PC-3 (cell line): ENCODE measurements around the gene AGBL1. TPM values are rescaled to one million over a fixed set of nuclear protein-coding genes. Genes with fewer than 3 reads are reported as not detected.

Experiments
- ATAC-seq: fragments of 200-7000 bp; cut with Tn5 transposase; 2 replicates; pipeline ENCODE4 v1.9.1; 2020; ENCODE audit warnings: mild to moderate bottlenecking, moderate library complexity
- BruUV-seq: library from RNA; stranded (reverse); fragments of 400-500 nt; replicated peaks from 2 replicates; lab custom pipeline; 2021; lab: Mats Ljungman, UMichigan
- CTCF ChIA-PET: fragments of 300-600 bp; sonication (Branson Sonifier 250); formaldehyde crosslinking; loops from one replicate; lab custom pipeline; 2022; ENCODE audit warnings: antibody characterized with exemption; lab: Charles Lee
- POLR2A ChIA-PET: fragments of 300-600 bp; sonication (Branson Sonifier 250); formaldehyde crosslinking; loops from one replicate; lab custom pipeline; 2022; ENCODE audit warnings: antibody characterized with exemption; ENCODE audit not compliant: unreplicated experiment; lab: Charles Lee
- DNase-seq: peaks from one replicate; pipeline ENCODE4 v3.0.0-alpha.2; 2015
- H2AFZ ChIP-seq: fragments of 300-600 bp; sonication (generic); 2 replicates; pipeline ENCODE4 v1.6.0; 2016; ENCODE audit warnings: antibody characterized with exemption, low read length
- H3F3A ChIP-seq: fragments of 300-600 bp; sonication (generic); one replicate; pipeline ENCODE4 v1.6.0; 2017; ENCODE audit warnings: antibody characterized with exemption, low read length, control low read depth, mild to moderate bottlenecking; ENCODE audit not compliant: unreplicated experiment
- H3K27ac ChIP-seq: fragments of 300-600 bp; sonication (generic); 2 replicates; pipeline ENCODE4 v1.5.1; 2016; ENCODE audit warnings: mild to moderate bottlenecking, low read length
- H3K27me3 ChIP-seq: fragments of 300-600 bp; sonication (generic); 2 replicates; pipeline ENCODE4 v1.6.1; 2016; ENCODE audit warnings: low read length, mixed read lengths
- H3K36me3 ChIP-seq: fragments of 300-600 bp; sonication (generic); 2 replicates; pipeline ENCODE4 v1.6.1; 2016; ENCODE audit warnings: low read depth, mixed run types, low read length, mixed read lengths
- H3K4me1 ChIP-seq: fragments of 300-600 bp; sonication (generic); 2 replicates; pipeline ENCODE4 v1.5.1; 2016; ENCODE audit warnings: low read length; ENCODE audit not compliant: insufficient read depth
- H3K4me2 ChIP-seq: fragments of 300-600 bp; sonication (generic); 2 replicates; pipeline ENCODE4 v1.6.0; 2016; ENCODE audit warnings: low read length
- H3K4me3 ChIP-seq: fragments of 300-600 bp; sonication (generic); 2 replicates; pipeline ENCODE4 v1.5.1; 2016; ENCODE audit warnings: mild to moderate bottlenecking, low read length, mixed read lengths
- H3K79me2 ChIP-seq: fragments of 300-600 bp; sonication (generic); 2 replicates; pipeline ENCODE4 v1.6.1; 2017; ENCODE audit warnings: low read length, mixed read lengths
- H3K9ac ChIP-seq: fragments of 300-600 bp; sonication (generic); 2 replicates; pipeline ENCODE4 v1.6.0; 2016; ENCODE audit warnings: mild to moderate bottlenecking, low read length
- H3K9me2 ChIP-seq: fragments of 300-600 bp; sonication (generic); replicated peaks from 2 replicates; pipeline ENCODE4 v1.6.1; 2016; ENCODE audit warnings: mixed run types, low read length, mixed read lengths
- H3K9me3 ChIP-seq: fragments of 300-600 bp; sonication (generic); 2 replicates; pipeline ENCODE4 v1.6.1; 2016; ENCODE audit warnings: low read length, mixed read lengths
- H4K20me1 ChIP-seq: fragments of 300-600 bp; sonication (generic); 2 replicates; pipeline ENCODE4 v1.6.1; 2016; ENCODE audit warnings: low read length, mixed read lengths
- EZH2 ChIP-seq: fragments of 300-600 bp; sonication (generic); IDR thresholded peaks from one replicate; pipeline ENCODE4 v1.6.1; 2017; ENCODE audit warnings: antibody characterized with exemption, mild to moderate bottlenecking, low read length; ENCODE audit not compliant: unreplicated experiment
- EZH2phosphoT487 ChIP-seq: fragments of 300-600 bp; sonication (generic); IDR thresholded peaks from 2 replicates; pipeline ENCODE4 v1.6.1; 2018; ENCODE audit warnings: mild to moderate bottlenecking, antibody characterized with exemption, low read length, borderline replicate concordance
- intact Hi-C: fragments of 100-400 bp; cut with micrococcal nuclease; formaldehyde crosslinking; loops from 2 replicates; pipeline ENCODE4 v1.9.0; 2023
- total RNA-seq: library from RNA; depleted of rRNA; stranded (reverse); fragments of >200 nt; gene quantifications from 2 replicates; pipeline ENCODE4 v1.2.3, GENCODE V29; 2014
- TF ChIP-seq, protein P1 (sequence below): fragments of 300-600 bp; sonication (generic); conservative IDR thresholded peaks from 2 replicates; pipeline ENCODE4 v1.5.1; 2017; ENCODE audit warnings: antibody characterized with exemption, low read depth, mild to moderate bottlenecking, low read length

The AGBL1 gene
- total RNA-seq, 1 experiment from 2014 or later, result not detected

DNA sequence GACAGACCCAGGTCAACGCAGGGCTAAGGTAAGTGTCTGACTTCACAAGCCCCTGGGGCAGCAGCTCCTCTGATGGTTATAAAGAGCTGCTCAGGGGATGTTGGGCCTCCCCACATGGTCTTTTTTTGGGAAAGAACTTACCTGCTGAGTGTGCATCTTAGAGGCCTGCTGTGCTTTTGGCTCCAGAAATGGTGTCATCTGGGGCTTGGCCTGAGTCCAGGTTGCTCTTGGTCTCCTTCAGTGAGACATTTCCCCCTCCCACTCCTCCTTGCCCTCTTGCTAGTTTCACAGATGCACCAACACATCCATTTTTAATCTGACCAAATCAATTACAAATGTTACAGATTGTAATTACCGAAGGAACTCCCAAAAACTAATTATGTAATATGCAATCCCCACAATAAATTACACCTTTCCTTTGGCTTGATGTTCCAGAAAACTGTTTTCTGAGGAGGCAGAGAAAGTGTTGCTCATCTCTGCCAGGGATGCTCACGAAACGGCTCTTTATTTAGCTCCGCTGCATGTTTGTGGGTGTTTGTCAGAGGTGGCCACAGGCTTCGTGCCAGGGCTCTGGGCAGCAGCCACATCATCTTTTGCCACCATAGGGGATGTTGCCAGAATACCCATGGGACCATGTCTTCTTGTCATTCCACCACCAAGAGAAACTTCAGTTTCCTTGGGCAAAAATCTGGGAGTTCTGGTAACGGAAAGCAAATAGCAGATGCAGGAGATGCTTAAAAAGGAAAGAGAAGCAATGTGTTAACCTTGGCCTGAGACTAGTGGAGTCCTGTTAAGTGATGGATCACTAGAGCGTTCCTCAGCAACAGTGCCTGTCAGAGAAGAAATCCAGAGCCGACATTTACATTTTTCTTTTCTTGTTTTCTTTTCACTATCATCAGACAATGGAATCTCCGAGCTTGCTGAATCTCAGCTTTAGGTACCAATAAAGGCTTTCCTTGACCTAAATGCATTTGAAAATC, 799.9 kb downstream of the AGBL1 start:
- TF ChIP-seq EZH2phosphoT487 (no peak), EZH2 (no peak)
- TF ChIP-seq, protein P1, sequence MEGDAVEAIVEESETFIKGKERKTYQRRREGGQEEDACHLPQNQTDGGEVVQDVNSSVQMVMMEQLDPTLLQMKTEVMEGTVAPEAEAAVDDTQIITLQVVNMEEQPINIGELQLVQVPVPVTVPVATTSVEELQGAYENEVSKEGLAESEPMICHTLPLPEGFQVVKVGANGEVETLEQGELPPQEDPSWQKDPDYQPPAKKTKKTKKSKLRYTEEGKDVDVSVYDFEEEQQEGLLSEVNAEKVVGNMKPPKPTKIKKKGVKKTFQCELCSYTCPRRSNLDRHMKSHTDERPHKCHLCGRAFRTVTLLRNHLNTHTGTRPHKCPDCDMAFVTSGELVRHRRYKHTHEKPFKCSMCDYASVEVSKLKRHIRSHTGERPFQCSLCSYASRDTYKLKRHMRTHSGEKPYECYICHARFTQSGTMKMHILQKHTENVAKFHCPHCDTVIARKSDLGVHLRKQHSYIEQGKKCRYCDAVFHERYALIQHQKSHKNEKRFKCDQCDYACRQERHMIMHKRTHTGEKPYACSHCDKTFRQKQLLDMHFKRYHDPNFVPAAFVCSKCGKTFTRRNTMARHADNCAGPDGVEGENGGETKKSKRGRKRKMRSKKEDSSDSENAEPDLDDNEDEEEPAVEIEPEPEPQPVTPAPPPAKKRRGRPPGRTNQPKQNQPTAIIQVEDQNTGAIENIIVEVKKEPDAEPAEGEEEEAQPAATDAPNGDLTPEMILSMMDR, result no peak

DNA sequence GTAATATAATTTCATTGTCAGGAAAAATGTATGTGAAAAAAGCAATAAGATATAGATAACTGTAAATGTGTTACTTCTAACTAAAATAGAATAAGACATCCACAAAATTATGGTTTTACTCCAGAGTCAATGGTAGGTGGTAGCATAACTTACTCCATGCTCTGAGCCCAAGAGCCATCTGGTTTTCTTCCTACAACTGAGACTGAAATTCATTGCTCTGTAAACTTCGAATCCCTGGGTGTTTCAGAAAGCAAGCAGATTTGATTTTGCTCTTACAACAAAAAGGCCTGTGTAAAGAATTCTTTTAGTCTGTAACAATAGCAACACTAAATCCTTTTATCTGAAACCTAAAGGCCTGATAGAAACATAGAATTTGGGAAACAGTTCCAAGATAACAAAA, 805.9 kb downstream of the AGBL1 start:
- intact Hi-C loops, result no loop called here

More for the DNA sequence above, 799.9 kb downstream of the AGBL1 start:
- Histone ChIP-seq H3K27ac (no peak overlapping the region), H3K79me2 (no peaks in the 10 kb centered on the region), H3K27me3 (no peaks in the 10 kb centered on the region), H3K9me2 (no peaks in the 10 kb centered on the region), H2AFZ (no peak overlapping the region), H3K36me3 (no peaks in the 10 kb centered on the region), H4K20me1 (no peaks in the 10 kb centered on the region), H3K9me3 (no peaks in the 10 kb centered on the region), H3K4me1 (peaks cover 15% of the 10 kb centered on the region), H3F3A (no peaks in the 10 kb centered on the region), H3K4me2 (no peak overlapping the region), H3K9ac (no peak overlapping the region), H3K4me3 (no peak overlapping the region)
- DNase-seq (peak; percentile 11), ATAC-seq (no peak)
- intact Hi-C loops, result no loop called here
- ChIA-PET CTCF (no interaction called here), POLR2A (no interaction called here)
- no TSS peak for BruUV-seq

More for the DNA sequence above, 805.9 kb downstream of the AGBL1 start:
- Histone ChIP-seq H3F3A (no peaks in the 10 kb centered on the region), H3K79me2 (no peaks in the 10 kb centered on the region), H3K27ac (no peak overlapping the region), H3K4me3 (no peak overlapping the region), H3K36me3 (no peaks in the 10 kb centered on the region), H4K20me1 (no peaks in the 10 kb centered on the region), H3K4me1 (no peaks in the 10 kb centered on the region), H3K4me2 (no peak overlapping the region), H3K27me3 (no peaks in the 10 kb centered on the region), H3K9ac (no peak overlapping the region), H3K9me2 (no peaks in the 10 kb centered on the region), H2AFZ (no peak overlapping the region), H3K9me3 (no peaks in the 10 kb centered on the region)
- ATAC-seq (no peak), DNase-seq (no peak)
- no peak for TF ChIP-seq EZH2
- no peak for TF ChIP-seq EZH2phosphoT487
- TF ChIP-seq, protein P1, result no peak
- BruUV-seq, result no TSS peak
- ChIA-PET CTCF (no interaction called here), POLR2A (no interaction called here)
